Activated T-cell treated with anti-CD3 and anti-CD28 coated beads, Interleukin-2, amount 50 U/mL, for 24 hours (primary cell): ENCODE results near the gene RAB44.
"Not testable (repeated sequence)": the region's sequence is repeated elsewhere in the genome, so short reads cannot be mapped to it uniquely, and the experiment has no call there.

Source experiments
- DNase-seq: peaks from one replicate; pipeline ENCODE4 v3.0.0-alpha.2; 2020
- H3K27ac Mint-ChIP-seq: 2 replicates; pipeline ENCODE4 v1.8.0; 2020; ENCODE audit warnings: mild to moderate bottlenecking, mixed read lengths
- H3K27me3 Mint-ChIP-seq: 2 replicates; pipeline ENCODE4 v1.8.0; 2020; ENCODE audit warnings: mixed read lengths
- H3K36me3 Mint-ChIP-seq: 2 replicates; pipeline ENCODE4 v1.8.0; 2020; ENCODE audit warnings: low read depth, mixed read lengths
- H3K4me1 Mint-ChIP-seq: 2 replicates; pipeline ENCODE4 v1.8.0; 2020; ENCODE audit warnings: low read depth, mixed read lengths
- H3K4me3 Mint-ChIP-seq: 2 replicates; pipeline ENCODE4 v1.8.0; 2020; ENCODE audit warnings: mild to moderate bottlenecking, moderate library complexity, mixed read lengths
- H3K9me3 Mint-ChIP-seq: 2 replicates; pipeline ENCODE4 v1.8.0; 2020; ENCODE audit warnings: mixed read lengths

The RAB44 gene

DNA sequence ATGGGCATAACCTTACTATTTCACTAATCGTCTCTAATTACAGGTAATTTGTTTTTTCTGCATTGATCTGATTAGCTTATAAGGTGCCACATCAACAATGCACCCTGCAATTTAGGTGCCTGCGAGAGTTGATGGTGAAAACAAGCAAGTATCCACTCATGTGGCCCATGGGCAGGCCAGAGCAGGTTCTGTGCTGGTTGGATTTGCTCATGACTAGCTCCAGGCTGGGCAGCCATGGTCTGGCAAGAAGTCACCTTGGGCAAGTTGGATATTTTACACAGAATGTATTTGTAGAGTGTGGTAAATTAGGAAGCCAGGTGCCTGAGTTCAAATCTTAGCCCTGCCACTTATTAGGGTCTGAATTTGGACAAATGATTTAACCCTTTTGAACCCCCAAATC, 25.3 kb downstream of the RAB44 start:
- Mint-ChIP-seq H3K9me3 (no peaks in the 10 kb centered on the region), H3K4me3 (no peak overlapping the region), H3K27me3 (no peaks in the 10 kb centered on the region), H3K4me1 (peaks cover 19% of the 10 kb centered on the region), H3K27ac (no peak overlapping the region), H3K36me3 (no peaks in the 10 kb centered on the region)
- no peak for DNase-seq

DNA sequence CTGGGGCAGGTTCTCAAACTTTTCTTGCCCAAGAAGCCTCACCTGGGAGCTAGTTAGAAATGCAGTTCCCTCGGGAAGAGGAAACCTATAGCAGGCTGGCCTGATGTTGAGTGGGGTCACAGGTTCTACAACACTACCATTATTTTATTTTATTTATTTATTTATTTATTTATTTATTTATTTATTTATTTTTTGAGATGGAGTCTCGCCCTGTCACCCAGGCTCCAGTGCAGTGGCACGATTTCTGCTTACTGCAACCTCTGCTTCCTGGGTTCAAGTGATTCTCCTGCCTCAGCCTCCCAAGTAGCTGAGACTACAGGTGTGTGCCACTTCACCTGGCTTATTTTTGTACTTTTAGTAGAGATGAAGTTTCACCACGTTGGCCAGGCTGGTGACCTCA, 26.4 kb downstream of the RAB44 start:
- H3K9me3 Mint-ChIP-seq, H3K27ac Mint-ChIP-seq, H3K36me3 Mint-ChIP-seq, DNase-seq, H3K27me3 Mint-ChIP-seq, H3K4me3 Mint-ChIP-seq: not testable (repeated sequence)
- H3K4me1 Mint-ChIP-seq, result peaks cover 25% of the 10 kb centered on the region

DNA sequence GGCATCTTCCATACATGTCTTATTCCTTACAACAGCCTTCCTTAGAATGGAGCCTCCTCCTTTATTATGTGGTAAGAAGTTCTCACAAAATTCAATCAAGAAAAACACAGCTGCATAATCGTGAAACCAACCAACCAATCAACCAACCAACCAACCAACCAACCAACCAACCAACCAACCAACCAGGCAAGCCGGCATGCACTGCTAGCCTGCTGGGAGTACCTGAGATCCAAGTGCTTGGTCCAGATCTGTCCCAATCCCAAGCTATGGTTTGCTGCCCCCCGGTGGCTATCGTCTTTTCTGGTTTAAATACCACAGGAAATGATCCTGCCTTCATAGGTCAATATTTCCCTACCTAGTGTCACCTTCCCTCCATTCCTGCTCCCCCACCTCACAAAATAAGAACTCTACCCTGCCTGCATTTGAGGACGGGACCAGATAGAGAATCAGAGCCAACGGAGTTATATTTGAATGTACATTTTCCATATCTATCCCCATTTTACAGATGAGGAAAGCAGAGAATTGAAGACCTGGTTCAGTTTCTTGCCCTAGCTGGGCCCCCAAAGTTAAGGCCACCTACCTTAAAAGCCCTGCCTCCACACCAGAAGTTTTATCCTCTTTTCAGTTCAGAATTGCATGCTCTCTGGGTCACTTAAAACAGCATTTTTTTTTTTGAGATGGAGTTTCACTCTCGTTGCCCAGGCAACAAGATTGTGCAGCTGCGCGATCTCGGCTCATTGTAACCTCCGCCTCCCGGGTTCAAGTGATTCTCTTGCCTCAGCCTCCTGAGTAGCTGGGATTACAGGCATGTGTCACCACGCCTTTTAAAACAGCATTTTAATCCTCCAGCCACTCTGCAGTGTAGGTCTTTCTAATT, 27.1 kb downstream of the RAB44 start:
- peaks cover 25% of the 10 kb centered on the region for H3K4me1 Mint-ChIP-seq

DNA sequence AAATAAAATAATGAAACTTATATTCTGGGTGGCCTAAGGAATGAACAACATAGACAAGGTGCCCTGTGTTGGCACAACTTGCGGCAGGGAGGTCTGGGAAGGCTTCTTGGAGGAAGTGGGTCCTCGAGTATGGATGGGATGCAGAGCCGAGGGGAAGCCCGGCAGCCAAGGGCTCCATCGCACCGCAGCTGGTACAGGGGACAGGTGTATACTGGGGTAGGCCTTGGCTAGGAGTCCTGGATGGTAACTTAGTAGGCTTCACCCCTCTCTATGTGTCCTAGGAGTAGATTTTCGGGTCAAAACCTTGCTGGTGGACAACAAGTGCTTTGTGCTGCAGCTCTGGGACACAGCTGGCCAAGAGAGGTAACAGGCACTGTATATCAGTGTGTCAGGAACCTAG, 28.0 kb downstream of the RAB44 start:
- H3K27ac Mint-ChIP-seq, result peak overlapping the region; percentile 44
- no peaks in the 10 kb centered on the region for H3K27me3 Mint-ChIP-seq
- H3K4me1 Mint-ChIP-seq, result peaks cover 25% of the 10 kb centered on the region
- no peaks in the 10 kb centered on the region for H3K9me3 Mint-ChIP-seq
- no peak overlapping the region for H3K4me3 Mint-ChIP-seq
- no peaks in the 10 kb centered on the region for H3K36me3 Mint-ChIP-seq
- DNase-seq, result no peak

More for the DNA sequence above, 27.1 kb downstream of the RAB44 start:
- H3K27ac Mint-ChIP-seq, result no peak overlapping the region
- H3K4me3 Mint-ChIP-seq, result no peak overlapping the region
- peak; percentile 63 for DNase-seq
- H3K9me3 Mint-ChIP-seq, result no peaks in the 10 kb centered on the region
- H3K36me3 Mint-ChIP-seq, result no peaks in the 10 kb centered on the region
- no peaks in the 10 kb centered on the region for H3K27me3 Mint-ChIP-seq

DNA sequence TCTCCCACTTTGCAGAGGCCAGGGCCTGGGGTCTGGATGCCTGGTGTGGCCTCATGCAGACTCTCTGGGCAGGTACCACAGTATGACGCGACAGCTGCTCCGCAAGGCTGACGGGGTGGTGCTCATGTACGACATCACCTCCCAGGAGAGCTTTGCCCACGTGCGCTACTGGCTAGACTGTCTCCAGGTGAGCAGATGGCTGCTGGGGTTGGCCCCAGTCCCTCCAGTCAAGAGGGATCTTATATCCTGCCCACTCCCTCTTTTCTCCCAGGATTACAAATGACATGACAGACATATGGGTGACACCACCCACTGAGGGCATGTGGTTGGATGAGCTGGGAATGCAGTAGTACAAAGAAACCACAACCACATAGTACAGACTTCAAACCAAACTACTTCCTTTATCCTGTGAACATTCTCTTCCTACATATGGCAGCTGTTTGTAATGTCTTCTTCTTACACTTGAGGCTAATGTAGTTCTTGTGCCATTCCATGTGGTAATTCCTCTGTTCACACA, 29.9 kb downstream of the RAB44 start:
- no peaks in the 10 kb centered on the region for H3K9me3 Mint-ChIP-seq
- DNase-seq, result no peak
- peak overlapping the region; percentile 71 for H3K27ac Mint-ChIP-seq
- H3K27me3 Mint-ChIP-seq, result no peaks in the 10 kb centered on the region
- H3K4me1 Mint-ChIP-seq, result peaks cover 25% of the 10 kb centered on the region
- H3K4me3 Mint-ChIP-seq, result no peak overlapping the region
- no peaks in the 10 kb centered on the region for H3K36me3 Mint-ChIP-seq

DNA sequence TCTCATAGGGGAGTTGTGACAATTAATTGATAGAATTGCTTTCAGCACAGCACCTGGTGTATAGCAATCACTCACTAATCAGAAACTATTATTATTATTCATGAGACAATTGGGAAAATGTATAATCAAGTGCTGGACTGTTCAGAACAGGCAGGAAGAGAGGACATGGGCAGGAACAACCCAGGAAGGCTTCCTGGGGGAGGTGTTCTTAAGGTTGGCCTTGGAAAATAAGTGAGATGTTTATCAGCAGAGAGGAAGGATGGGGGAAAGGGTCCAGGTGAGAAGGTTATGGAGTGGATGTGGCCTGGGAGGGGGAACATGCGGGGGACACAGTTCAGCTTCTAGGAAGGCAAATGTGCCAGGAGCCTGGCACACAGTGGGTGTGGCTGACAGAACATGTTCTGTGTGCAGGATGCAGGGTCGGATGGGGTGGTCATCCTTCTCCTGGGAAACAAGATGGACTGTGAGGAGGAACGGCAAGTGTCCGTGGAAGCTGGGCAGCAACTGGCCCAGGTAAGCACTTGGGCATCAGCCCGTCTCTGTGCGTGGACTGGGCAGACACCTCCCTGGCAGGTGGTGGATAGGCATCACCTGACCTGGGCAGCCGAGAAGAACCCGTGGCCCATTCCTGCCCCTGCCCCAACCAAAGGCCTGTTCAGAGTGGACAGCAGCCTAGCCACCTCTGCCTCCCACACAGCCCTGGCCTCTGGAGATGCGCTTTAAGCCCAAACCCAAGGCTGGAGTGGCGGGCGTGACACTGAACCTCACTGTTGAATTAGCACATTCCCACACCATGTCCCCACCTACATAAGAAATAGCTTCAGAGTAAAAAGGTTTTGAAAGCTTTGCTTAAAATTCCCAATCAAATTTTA, 30.9 kb downstream of the RAB44 start:
- Mint-ChIP-seq H3K9me3 (no peaks in the 10 kb centered on the region), H3K4me3 (no peak overlapping the region), H3K4me1 (peaks cover 28% of the 10 kb centered on the region), H3K27me3 (no peaks in the 10 kb centered on the region), H3K36me3 (no peaks in the 10 kb centered on the region), H3K27ac (no peak overlapping the region)
- no peak for DNase-seq

DNA sequence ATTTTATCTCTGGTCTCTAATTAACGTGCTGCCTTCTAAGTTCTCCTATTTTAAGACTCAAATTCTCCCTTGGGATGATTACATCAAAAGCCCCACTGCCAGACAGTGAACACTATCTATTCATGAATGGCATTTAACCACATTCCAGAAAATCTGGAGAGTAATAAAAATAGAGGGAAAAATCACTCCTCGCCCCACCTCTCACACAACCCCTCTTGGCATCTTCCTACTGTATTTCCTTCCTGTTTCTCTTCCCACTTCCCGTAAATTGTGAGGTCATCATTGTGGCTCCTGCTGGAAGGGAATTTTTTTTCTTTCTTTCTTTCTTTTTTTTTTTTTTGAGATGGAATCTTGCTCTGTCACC, 31.5 kb downstream of the RAB44 start:
- Mint-ChIP-seq H3K27ac (no peak overlapping the region), H3K4me3 (no peak overlapping the region), H3K27me3 (no peaks in the 10 kb centered on the region), H3K9me3 (no peaks in the 10 kb centered on the region), H3K36me3 (no peaks in the 10 kb centered on the region), H3K4me1 (peaks cover 29% of the 10 kb centered on the region)
- DNase-seq, result no peak

DNA sequence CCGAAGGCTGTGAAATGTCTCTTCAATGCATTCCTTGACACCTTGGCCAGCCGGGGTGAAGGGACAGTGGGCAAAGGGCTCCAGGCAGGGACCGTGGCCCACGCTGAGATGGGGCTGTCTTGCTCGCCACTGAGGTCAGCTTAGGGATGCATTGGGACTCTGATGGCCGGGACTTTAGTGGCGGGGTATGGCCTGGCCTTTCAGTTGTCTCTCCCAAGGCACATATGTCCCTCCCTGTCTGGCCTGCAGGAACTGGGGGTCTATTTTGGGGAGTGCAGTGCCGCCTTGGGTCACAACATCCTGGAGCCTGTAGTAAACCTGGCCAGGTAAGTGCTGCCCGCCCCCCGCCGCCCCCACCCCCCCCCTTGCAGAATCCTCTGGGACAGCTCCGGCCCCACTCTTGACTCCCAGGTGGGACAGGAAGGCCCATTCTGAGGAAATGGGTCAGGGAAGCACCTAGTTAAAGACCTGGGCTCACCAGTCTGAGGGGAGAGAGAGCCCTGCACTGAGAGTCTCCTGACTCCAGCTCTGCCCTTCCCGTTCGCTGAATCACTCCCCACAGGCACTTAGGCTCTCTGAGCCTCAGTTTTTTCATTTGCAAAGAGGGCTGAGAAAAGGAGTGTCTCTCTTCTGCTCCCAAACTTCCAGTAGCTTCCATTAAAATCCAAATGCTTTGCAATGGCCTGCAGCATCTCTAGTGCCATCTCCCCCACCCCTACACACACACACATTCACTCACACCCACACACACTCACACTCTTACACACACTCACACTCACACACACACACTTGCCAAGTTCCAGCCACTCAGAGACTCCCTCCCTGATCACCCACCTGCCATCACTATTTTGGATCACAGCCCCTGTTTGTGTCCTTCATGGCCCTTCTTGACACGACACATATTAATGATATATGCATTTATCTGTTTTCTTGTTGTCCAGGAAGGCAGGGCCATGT, 33.1 kb downstream of the RAB44 start:
- Mint-ChIP-seq H3K4me3 (no peak overlapping the region), H3K4me1 (peaks cover 35% of the 10 kb centered on the region), H3K27me3 (no peaks in the 10 kb centered on the region), H3K9me3 (no peaks in the 10 kb centered on the region), H3K36me3 (no peaks in the 10 kb centered on the region), H3K27ac (no peak overlapping the region)
- DNase-seq, result no peak

DNA sequence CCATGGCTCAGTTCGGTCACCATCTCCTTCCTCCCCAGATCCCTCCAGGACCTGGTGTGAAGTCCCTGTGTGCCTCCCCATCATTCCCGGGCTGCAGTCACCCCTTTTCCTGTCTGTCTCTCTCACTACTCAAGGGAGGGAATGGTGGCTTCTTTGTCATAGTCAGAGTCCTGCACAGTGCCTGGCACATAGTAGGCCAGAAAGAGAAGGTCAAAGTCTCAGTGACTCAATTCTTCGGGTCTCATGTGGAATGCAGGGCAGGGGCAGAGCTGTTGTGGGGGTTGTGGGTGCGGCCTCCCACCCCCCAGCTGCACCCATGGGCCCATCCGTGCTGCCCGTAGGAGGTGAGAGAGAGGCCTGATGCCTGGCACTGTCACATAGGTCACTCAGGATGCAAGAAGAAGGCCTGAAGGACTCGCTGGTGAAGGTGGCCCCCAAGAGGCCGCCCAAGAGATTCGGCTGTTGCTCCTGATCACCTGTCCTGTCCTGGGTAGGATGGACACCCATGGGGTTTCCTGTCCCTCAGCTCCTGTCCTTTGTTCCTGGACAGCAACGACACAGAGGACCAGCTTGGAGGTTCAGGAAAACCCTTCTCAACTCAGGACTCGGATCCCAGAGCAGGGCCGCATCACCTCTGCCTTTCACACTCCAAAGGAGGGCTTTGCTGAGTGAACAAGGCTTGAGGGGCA, 34.1 kb downstream of the RAB44 start:
- Mint-ChIP-seq H3K4me3 (no peak overlapping the region), H3K4me1 (peaks cover 31% of the 10 kb centered on the region)
- DNase-seq, result no peak

DNA sequence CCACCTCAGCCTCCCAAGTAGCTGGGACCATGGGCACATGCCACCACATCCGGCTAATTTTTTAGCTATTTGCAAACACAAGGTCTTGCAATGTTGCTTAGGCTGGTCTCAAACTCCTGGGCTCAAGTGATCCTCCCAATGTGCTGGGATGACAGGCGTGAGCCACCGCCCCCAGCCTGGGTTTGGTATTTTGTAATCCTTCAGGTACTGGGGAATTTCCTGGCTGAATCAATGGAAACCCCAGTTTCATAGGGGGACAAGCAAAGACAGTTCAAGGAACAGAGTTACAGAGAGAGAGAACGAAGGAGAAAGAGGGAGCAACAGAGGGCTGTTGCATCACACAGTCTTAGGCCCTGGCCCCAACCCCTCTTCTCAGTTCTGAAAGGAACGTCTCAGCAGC, 35.7 kb downstream of the RAB44 start:
- peak overlapping the region; percentile 26 for H3K27ac Mint-ChIP-seq
- H3K4me1 Mint-ChIP-seq, result peaks cover 16% of the 10 kb centered on the region
- no peak overlapping the region for H3K4me3 Mint-ChIP-seq
- H3K27me3 Mint-ChIP-seq, result no peaks in the 10 kb centered on the region
- H3K36me3 Mint-ChIP-seq, result no peaks in the 10 kb centered on the region
- H3K9me3 Mint-ChIP-seq, result no peaks in the 10 kb centered on the region
- DNase-seq, result no peak

More for the DNA sequence above, 34.1 kb downstream of the RAB44 start:
- no peak overlapping the region for H3K27ac Mint-ChIP-seq
- no peaks in the 10 kb centered on the region for H3K36me3 Mint-ChIP-seq
- no peaks in the 10 kb centered on the region for H3K9me3 Mint-ChIP-seq
- no peaks in the 10 kb centered on the region for H3K27me3 Mint-ChIP-seq

DNA sequence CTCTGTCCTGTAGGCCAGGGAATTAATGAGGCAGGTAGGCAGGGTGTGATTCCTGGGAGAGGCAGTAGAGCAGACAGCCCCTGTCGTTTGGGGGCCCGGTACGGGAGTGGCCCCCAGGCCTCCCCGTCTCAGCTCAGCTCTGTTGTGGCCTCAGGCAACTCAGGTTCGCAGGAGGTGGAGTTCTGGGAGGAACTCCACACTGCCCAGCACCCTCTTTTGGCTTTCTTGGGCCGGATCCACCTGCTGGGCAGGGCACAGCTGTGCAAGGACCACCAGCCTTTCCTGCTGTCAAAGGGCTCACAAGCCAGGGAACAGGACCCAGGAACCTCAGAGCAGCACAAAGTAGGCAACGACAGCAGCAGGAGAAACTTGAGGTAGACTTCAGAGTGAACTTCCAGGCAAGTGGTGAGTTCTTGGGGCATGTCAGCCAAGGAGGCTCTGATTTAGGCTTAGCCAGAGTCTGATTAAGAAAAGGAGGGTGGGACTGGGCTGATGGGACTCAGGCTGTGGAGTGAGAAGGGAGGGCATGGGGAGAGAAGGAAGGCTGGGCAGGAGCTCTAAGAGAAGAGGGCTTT, 36.9 kb downstream of the RAB44 start:
- Mint-ChIP-seq H3K4me3 (peak overlapping the region; percentile 19), H3K27ac (peak overlapping the region; percentile 85), H3K36me3 (no peaks in the 10 kb centered on the region), H3K4me1 (peaks cover 14% of the 10 kb centered on the region), H3K27me3 (no peaks in the 10 kb centered on the region), H3K9me3 (no peaks in the 10 kb centered on the region)
- no peak for DNase-seq

DNA sequence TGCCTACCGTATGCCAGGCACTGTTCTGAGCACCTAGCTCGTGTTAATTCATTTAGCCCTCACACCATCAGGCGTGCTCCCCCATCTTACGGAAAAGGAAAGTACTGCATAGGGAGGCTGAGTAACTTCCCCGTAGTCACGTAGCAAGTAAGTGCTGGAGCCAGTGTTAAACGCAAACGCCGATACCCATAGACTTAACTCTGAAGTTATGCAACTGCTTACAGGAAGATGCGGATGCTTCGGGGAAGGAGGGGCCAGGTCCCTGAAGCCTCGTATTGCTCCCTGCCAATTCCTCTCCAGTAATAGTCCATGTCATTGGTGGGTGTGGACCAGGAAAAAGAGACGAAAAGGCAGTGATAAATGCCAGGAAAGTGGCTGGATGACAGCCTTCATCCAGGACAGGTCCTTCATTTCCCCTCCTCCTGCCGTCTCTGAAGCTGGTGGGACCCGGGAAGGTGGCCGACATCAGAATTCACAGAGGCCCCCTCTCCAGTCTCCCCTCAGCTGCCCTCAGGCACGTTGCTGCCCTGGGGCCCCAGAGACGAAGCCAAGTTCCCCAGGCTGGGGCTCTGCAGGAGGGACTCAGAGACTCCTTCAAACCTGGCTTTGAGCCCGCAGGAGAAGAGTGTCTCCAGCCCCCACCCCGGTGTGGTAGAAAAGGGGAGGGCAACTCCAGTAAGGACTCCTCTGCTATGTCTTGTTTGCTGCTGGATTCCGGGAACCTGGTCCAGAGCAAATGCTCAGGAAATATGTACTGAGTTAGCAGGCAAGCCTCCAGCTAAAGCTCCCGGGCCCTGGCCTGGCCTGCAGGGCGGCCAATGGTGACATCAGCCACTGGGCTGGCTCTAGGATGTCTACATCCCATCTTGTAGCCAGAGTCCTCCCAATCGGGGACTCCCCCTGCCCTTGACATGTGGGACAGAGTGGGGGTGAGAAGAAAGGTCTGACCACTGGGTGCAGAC, 37.8 kb downstream of the RAB44 start:
- H3K27ac Mint-ChIP-seq, result peak overlapping the region; percentile 85
- no peaks in the 10 kb centered on the region for H3K27me3 Mint-ChIP-seq
- H3K9me3 Mint-ChIP-seq, result no peaks in the 10 kb centered on the region
- H3K36me3 Mint-ChIP-seq, result no peaks in the 10 kb centered on the region
- peak overlapping the region; percentile 19 for H3K4me3 Mint-ChIP-seq
- peak; percentile 48 for DNase-seq
- H3K4me1 Mint-ChIP-seq, result peaks cover 14% of the 10 kb centered on the region
